Measurements from ENCODE around the gene ZNF330.
"Not testable (repeated sequence)": the region's sequence is repeated elsewhere in the genome, so short reads cannot be mapped to it uniquely, and the experiment has no call there.

The ZNF330 gene

GRCh38 chr4:141220691-141221659, at the start of gene ZNF330:
Gene ZNF330 (plus strand): TSS chr4:141220895. CDS start chr4:141222372, 1,477 bp downstream.
- DNase-seq: peak; percentile 76 to 94 (median 82)

- DNase-seq: no peak
These were observed 46.2 kb upstream of the ZNF330 start for GRCh38 chr4:141174457-141174856.

- DNase-seq: no peak
These were observed 43.5 kb upstream of the ZNF330 start for GRCh38 chr4:141177171-141177570.

DNA sequence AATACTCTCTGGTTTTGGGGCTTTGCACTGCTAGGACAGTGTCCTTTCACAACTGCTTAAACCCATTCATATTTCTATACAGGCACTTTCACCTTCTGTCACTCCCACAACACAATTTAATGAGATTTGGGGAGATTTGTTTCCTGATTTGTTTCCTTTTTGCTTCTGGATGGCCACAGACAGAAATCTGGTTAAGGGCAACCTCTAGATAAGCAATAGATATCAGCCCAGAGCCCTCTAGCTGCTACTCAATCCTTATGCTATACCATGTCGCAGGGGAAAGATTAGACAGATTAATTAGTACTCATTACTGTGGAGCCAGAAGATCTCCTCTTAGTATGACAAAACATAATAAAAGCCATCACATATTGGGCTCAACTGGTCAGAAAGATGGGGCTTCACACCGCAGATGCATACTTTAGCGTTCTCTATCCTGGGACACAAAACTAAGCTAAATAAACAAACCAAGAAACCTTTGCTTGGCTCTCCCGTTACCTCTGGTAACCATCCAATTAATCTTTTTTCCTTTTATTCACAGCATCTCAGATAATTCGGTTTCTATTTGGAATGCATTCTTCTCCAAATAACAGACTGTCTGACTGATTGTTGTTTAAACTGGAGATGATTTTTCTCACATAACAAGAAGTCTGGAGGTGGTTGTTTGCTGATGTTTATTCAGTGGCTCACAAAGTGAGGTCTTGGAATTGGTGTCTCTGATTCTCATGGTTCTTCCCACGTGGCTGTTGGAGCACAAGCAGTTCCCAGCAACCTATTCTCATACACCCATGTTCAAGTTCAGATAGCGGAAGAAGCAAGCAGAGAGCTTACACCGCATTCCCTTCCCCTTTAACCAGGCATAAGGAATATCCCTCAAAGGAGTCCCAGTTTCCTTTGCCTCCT, 41.0 kb upstream of the ZNF330 start:
- DNase-seq: no peak

GRCh38 chr4:141180991-141181761, 39.5 kb upstream of the ZNF330 start:
- DNase-seq: no peak

DNA sequence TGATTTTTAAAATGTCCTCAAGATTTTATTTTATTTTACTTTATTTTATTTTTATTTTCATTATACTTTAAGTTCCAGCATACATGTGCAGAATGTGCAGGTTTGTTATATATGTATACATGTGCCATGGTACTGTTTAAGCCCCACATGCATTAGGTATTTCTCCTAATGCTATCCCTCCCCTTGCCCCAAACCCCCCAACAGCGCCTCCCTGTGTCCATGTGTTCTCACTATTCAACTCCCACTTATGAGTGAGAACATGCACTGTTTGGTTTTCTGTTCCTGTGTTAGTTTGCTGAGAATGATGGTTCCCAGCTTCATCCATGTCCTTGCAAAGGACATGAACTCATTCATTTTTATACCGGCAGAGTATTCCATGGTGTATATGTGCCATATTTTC, 37.2 kb upstream of the ZNF330 start:
- DNase-seq: not testable (repeated sequence)

GRCh38 chr4:141192564-141192963, 28.1 kb upstream of the ZNF330 start:
- no peak for DNase-seq

DNA sequence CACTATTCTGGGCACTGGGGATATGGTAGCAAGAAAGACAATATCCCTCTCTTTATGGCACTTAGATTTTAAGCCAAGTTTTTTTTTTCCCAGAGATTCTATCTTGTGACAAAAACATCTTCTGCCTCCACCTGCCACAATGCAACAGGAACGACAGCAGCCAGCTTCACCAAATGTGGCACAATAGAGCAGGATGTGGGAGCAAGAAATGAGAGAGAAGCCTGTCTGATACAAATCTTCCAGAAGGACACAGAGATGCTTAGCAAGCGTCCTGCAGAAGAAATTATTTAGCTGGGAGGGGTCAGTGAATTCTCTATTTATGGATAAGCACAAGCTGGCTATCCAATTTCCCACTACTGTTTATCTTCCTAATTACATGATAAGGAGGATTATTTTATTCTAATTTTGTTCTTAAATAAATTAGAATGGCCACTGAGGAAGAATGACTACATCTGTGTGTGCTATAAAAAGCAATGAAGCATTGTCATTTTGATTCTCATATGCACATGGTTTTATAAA, 27.1 kb upstream of the ZNF330 start:
- DNase-seq: no peak

DNA sequence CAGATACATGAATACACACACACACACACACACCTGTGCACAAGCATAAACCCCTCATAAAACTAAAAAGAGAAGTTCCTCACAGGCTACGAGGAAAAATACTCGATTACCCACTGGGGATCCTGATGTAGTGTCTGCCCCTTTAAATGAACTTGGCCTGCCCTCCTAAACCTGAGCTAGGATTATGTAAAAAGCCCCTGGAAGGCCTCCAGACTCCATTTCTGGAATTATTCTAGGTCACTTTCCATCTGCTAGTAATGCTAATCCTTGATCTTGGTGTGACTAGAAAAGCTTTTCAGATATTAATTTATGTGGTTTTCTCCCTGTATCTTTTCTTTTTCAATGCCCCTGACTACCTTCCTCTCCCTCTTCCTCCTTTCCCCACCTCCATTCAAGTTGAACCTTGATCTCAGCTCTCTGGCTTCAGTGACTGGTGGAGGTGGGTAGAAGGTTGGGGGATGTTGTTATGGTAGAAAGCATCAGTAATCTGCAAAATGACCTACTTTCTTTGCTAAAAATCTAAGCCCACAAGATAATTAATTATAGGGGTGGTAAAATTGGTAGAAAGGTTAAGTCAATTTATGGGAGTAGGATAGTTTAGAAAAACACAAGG, 25.5 kb upstream of the ZNF330 start:
- DNase-seq: no peak

- DNase-seq: no peak
These were observed 24.3 kb upstream of the ZNF330 start for GRCh38 chr4:141196227-141196933.

DNA sequence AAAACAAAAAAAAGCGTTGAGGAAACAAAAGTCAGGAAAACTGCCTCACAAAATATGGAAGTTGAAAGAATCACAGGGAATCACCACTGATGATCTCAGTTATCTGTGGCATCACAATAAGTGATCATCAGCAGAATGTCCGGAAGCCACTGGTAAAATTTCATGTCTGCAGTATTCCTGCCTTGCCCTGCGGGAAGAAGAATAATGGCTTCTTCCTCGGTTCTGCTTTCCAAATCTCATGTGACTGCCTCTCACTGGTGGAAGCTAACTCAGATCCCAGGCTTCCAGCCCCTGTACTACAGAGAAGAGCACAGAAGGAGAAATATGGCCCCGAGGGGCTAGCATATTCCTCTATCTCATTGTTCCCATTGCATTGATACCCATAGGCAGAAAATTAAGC, 12.7 kb upstream of the ZNF330 start:
- DNase-seq: no peak

GRCh38 chr4:141210168-141210567, 10.5 kb upstream of the ZNF330 start:
- DNase-seq: no peak

GRCh38 chr4:141213550-141213991, 7.1 kb upstream of the ZNF330 start:
- no peak for DNase-seq

GRCh38 chr4:141215030-141215429, 5.7 kb upstream of the ZNF330 start:
- no peak for DNase-seq

- no peak for DNase-seq
These were observed 4.5 kb upstream of the ZNF330 start for GRCh38 chr4:141216002-141216761.

DNA sequence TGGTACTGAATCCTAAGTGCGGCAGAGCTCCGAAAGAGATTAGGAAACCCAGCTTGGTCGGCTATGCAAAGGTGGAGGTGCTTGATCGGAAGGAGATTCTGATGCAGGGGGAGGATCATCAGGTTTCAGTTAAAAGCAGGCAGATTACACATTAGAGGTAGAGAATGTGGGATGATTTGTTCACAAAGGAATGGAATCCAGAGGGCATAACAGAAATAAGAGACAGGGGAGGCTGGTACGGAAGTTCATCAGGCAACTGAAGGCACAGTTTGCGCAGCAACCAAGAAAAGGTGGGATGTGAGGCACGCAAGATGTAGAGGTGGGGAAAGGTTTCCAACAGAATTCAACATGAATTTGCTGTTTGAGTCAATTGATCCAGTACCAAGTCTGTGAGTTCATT, 424 bp upstream of the ZNF330 start:
- no peak for DNase-seq

- no peak for DNase-seq
These were observed 2.7 kb downstream of the ZNF330 start for GRCh38 chr4:141223418-141223817.

- DNase-seq: not testable (repeated sequence)
These were observed 6.6 kb downstream of the ZNF330 start for GRCh38 chr4:141227280-141227679.

DNA sequence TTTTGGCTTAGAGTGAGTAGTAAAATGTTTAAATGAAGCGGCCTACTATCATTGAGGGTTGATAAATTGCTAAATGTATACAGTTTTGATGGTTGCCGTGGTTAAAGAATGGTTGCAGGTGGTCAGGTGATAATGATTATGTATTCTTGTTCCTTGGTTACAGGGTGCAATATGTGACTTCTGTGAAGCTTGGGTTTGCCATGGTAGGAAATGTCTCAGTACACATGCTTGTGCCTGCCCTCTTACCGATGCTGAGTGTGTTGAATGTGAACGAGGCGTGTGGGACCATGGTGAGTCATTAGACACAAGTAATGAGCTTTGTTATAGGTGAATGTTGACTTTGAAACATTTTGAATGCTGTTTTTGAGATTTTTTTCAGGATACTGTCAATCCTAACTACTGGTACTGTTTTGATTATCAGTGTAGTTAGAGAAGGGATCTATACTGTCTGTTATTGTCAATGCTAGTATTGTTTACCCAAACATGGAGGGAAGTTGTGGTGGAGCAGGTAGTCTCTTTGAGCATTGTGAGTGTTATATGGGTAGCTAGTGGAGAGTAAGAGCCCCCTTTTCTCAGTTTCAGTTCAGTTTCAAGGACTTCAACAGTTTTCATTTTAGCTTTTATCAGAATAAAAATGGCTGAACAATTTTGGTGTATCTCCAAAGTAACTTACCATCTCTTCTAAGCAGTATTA, 8.9 kb downstream of the ZNF330 start:
- no peak for DNase-seq

- no peak for DNase-seq
These were observed 13.0 kb downstream of the ZNF330 start for GRCh38 chr4:141233673-141234072.
